Nephron (organoid): ENCODE measurements around the gene FUT8.

Experiments
- H3K27ac Mint-ChIP-seq, 3 experiments: 2 replicates each; pipeline ENCODE4 v1.8.0; 2020; ENCODE audit warnings: mixed read lengths in 3 of 3, mild to moderate bottlenecking in 2 of 3, moderate library complexity in 1 of 3
- H3K27me3 Mint-ChIP-seq: 2 replicates; pipeline ENCODE4 v1.8.0; 2021; ENCODE audit warnings: low read depth, mild to moderate bottlenecking, moderate library complexity, mixed read lengths
- H3K36me3 Mint-ChIP-seq: 2 replicates; pipeline ENCODE4 v1.8.0; 2020; ENCODE audit warnings: low read depth, mixed read lengths
- H3K4me1 Mint-ChIP-seq: 2 replicates; pipeline ENCODE4 v1.8.0; 2020; ENCODE audit warnings: mixed read lengths
- H3K4me3 Mint-ChIP-seq, 3 experiments: 2 replicates each; pipeline ENCODE4 v1.8.0; 2020; ENCODE audit warnings: mild to moderate bottlenecking in 3 of 3, mixed read lengths in 3 of 3, moderate library complexity in 2 of 3
- H3K9me3 Mint-ChIP-seq: 2 replicates; pipeline ENCODE4 v1.8.0; 2020; ENCODE audit warnings: mixed read lengths
- TF ChIP-seq, protein P1 (sequence below), 3 experiments: fragments of 200-600 bp; sonication (generic); IDR thresholded peaks; one replicate each; pipeline ENCODE4 v1.5.0; 2021; ENCODE audit warnings: antibody characterized with exemption in 3 of 3; ENCODE audit not compliant: unreplicated experiment in 3 of 3

FUT8 gene

DNA sequence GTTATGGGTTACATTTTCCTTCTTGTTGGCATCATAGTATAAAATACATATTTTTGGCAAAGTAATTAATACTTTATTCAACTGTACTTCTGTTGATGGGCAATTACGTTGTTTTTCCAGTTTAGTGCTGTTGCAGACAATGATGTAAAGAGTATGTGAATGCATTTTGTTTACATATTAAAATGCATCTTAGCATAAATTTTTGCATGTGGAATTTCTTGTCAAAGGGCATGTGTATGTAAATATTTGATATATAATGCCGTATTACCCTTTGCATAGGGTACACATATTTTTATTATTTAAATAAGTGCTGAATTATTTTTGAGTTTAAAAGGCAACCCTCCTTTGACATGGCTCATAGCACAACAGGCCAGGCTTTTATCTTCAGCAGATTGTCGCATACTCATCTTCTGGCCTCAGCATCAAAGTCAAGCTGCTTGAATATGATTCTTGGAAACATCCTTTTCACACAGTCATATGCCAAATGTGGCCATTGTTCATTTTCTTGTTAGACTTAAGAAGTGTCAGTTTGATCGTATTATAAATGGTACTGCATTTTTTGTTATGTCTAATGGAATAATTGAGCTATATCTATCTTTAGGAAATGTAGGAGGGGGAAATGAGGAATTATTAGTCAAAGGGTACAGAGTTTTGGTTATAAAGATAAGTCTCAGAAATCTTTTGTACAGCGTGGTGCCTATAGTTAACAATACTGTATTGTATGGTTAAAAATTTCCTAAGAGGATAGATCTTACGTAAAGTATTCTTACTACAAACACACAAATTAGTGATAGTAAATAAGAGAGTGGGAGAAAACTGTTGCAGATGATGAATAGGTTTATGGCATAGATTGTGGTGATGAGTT is 138.5 kb downstream of the FUT8 start:
- Mint-ChIP-seq H3K9me3 (no peaks in the 10 kb centered on the region), H3K4me3 (no peak overlapping the region), H3K27ac (no peak overlapping the region), H3K27me3 (no peaks in the 10 kb centered on the region), H3K36me3 (no peaks in the 10 kb centered on the region), H3K4me1 (no peaks in the 10 kb centered on the region)
- TF ChIP-seq, protein P1, sequence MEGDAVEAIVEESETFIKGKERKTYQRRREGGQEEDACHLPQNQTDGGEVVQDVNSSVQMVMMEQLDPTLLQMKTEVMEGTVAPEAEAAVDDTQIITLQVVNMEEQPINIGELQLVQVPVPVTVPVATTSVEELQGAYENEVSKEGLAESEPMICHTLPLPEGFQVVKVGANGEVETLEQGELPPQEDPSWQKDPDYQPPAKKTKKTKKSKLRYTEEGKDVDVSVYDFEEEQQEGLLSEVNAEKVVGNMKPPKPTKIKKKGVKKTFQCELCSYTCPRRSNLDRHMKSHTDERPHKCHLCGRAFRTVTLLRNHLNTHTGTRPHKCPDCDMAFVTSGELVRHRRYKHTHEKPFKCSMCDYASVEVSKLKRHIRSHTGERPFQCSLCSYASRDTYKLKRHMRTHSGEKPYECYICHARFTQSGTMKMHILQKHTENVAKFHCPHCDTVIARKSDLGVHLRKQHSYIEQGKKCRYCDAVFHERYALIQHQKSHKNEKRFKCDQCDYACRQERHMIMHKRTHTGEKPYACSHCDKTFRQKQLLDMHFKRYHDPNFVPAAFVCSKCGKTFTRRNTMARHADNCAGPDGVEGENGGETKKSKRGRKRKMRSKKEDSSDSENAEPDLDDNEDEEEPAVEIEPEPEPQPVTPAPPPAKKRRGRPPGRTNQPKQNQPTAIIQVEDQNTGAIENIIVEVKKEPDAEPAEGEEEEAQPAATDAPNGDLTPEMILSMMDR (IDR thresholded peaks at IDR 0.05; ENCODE audit: unreplicated experiment in 3 of 3) = no peak

DNA sequence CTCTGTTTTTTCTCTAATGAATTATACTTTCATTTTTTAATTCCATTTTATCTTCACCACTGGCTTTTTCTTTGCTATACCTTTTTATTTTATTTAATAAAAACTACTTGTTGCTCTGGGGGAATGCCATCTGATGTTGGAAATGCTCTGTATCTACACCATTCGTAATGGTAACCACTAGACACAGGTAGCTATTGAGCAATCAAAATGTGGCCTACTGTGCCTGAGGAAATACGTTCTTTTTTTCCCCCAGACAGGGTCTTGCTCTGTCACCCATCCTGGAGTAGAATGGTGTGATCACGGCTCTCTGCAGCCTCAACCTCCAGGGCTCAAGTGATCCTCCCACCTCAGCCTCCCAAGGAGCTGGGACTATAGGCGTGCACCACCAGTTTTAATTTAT is 140.2 kb downstream of the FUT8 start:
- Mint-ChIP-seq H3K4me3 (no peak overlapping the region), H3K27ac (no peak overlapping the region), H3K36me3 (no peaks in the 10 kb centered on the region), H3K9me3 (no peaks in the 10 kb centered on the region), H3K27me3 (no peaks in the 10 kb centered on the region), H3K4me1 (no peaks in the 10 kb centered on the region)
- TF ChIP-seq, protein P1 (IDR thresholded peaks at IDR 0.05; ENCODE audit: unreplicated experiment in 3 of 3) = no peak

DNA sequence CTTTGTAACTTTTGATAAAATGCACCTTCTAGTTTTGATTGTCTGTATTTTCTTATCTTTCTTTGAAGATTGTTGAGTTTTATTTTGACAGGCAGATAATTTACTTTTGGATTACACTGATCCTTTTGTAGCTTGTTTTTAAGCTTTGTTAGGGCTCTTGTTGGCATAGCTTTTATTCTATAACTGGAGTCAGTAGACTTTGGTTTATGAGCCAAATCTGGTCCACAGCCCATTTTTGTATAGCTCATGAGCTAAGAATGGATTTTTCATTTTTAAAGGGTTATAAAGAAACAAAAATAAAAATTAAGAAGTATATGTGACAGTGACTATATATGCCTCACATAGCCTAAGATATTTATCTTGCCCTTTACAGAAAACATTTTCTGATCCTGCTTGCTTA is 142.3 kb downstream of the FUT8 start:
- H3K4me1 Mint-ChIP-seq = no peaks in the 10 kb centered on the region

DNA sequence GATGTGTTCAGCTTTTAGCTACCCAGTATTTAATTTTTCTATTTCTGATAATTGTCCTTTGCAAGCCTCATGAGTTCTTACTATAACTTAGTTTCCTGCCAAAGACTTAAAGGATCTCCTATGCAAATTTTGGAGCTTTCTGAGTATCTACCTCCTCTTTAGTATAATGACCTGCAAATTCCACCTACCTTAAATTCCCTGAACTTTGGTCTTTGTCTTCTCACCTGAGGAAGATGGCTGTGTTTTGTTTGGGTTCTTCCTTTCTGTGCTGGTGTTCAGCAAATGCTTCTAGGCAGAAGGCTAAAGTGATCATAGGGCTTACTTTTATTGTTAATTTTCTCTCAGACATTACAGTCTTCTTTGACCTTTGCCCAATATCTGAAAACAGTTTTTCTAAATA is 142.8 kb downstream of the FUT8 start:
- no peaks in the 10 kb centered on the region for H3K4me1 Mint-ChIP-seq
- H3K27me3 Mint-ChIP-seq = no peaks in the 10 kb centered on the region
- no peaks in the 10 kb centered on the region for H3K36me3 Mint-ChIP-seq
- H3K27ac Mint-ChIP-seq = no peak overlapping the region
- no peaks in the 10 kb centered on the region for H3K9me3 Mint-ChIP-seq
- TF ChIP-seq, protein P1 (IDR thresholded peaks at IDR 0.05; ENCODE audit: unreplicated experiment in 3 of 3) = no peak
- no peak overlapping the region for H3K4me3 Mint-ChIP-seq

More for the DNA sequence above, 142.3 kb downstream of the FUT8 start:
- no peak overlapping the region for H3K27ac Mint-ChIP-seq
- H3K36me3 Mint-ChIP-seq = no peaks in the 10 kb centered on the region
- H3K27me3 Mint-ChIP-seq = no peaks in the 10 kb centered on the region
- TF ChIP-seq, protein P1 (IDR thresholded peaks at IDR 0.05; ENCODE audit: unreplicated experiment in 3 of 3) = no peak
- no peaks in the 10 kb centered on the region for H3K9me3 Mint-ChIP-seq
- H3K4me3 Mint-ChIP-seq = no peak overlapping the region

DNA sequence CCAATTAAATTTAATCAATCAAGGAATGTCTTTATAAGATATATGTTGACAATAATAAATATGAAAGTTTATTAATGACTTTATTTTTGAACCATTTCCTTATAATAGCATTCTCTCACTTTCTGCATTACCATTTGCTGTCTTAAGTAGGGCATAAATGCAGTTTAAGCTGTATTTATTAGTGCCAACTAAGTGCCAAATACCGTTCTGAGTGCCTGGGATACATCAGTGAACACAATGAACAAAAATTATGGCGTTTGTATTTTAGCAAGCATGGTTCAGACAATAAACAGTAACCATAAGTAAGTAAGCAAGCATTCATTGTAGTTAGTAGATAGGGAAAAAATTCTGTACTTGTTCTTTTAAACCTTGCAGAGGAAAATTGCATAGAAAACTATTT is 145.8 kb downstream of the FUT8 start:
- Mint-ChIP-seq H3K27ac (no peak overlapping the region), H3K27me3 (no peaks in the 10 kb centered on the region), H3K4me1 (no peaks in the 10 kb centered on the region), H3K4me3 (no peak overlapping the region), H3K36me3 (no peaks in the 10 kb centered on the region), H3K9me3 (no peaks in the 10 kb centered on the region)
- TF ChIP-seq, protein P1 (IDR thresholded peaks at IDR 0.05; ENCODE audit: unreplicated experiment in 3 of 3) = no peak
